ENCODE data around the gene GALNT17.

GALNT17 gene

DNA sequence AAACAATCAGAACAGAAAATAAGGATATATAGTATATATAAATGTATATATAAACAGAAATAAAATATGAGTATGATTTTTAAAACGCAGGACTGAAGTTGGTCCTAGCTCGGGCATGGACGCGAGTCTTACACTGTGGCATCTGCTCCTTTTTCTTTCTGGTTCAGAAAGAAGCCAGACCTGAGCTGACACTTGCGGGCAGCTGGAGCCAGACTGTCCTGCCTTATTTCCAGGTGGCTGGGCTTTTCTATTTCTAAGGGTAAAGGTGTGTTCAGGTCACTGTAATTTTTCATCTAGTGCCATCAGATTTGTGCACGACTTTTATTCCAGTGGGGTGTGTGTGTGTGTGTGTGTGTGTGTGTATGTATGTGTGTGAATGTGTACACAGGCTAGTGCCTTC is 166.4 kb downstream of the GALNT17 start:
- TF ChIP-seq SIN3A (IDR thresholded peaks at IDR 0.05; ENCODE audit: borderline replicate concordance, insufficient read depth, low read length), result no peak
- TF ChIP-seq, protein P1, sequence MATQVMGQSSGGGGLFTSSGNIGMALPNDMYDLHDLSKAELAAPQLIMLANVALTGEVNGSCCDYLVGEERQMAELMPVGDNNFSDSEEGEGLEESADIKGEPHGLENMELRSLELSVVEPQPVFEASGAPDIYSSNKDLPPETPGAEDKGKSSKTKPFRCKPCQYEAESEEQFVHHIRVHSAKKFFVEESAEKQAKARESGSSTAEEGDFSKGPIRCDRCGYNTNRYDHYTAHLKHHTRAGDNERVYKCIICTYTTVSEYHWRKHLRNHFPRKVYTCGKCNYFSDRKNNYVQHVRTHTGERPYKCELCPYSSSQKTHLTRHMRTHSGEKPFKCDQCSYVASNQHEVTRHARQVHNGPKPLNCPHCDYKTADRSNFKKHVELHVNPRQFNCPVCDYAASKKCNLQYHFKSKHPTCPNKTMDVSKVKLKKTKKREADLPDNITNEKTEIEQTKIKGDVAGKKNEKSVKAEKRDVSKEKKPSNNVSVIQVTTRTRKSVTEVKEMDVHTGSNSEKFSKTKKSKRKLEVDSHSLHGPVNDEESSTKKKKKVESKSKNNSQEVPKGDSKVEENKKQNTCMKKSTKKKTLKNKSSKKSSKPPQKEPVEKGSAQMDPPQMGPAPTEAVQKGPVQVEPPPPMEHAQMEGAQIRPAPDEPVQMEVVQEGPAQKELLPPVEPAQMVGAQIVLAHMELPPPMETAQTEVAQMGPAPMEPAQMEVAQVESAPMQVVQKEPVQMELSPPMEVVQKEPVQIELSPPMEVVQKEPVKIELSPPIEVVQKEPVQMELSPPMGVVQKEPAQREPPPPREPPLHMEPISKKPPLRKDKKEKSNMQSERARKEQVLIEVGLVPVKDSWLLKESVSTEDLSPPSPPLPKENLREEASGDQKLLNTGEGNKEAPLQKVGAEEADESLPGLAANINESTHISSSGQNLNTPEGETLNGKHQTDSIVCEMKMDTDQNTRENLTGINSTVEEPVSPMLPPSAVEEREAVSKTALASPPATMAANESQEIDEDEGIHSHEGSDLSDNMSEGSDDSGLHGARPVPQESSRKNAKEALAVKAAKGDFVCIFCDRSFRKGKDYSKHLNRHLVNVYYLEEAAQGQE (IDR thresholded peaks at IDR 0.05; ENCODE audit: insufficient read depth in 1 of 2, low read depth in 2 of 2, low read length in 2 of 2), result no peak
- no peak for TF ChIP-seq FOXP2 (optimal IDR thresholded peaks at IDR 0.05; ENCODE audit: borderline replicate concordance, extremely low read depth, extremely low read length, insufficient read depth)
- TF ChIP-seq TAF1 (IDR thresholded peaks at IDR 0.05; ENCODE audit: borderline replicate concordance, insufficient read depth, low read length), result no peak
- no peak for TF ChIP-seq POLR2AphosphoS5 (IDR thresholded peaks at IDR 0.05; ENCODE audit: low read depth, low read length)

DNA sequence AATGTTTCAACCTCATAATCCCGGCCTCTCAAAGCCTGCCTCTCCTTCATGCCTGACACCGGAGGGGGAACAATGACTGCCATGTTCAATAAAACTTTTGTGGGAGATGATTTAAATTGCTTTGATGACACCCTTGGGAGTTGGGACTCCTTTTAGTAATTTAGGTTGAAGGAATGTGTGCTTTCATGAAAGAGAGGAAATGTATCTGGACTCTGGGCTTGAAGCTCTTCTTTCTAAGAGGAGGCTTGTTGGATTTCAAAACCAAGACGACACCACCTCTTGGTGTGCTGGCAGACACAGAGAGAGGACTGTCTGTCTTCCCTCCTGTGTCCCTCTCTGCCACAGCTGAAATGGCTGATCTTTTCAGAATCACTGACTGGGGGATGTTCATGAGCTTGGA is 168.1 kb downstream of the GALNT17 start:
- no peak for TF ChIP-seq TAF1 (IDR thresholded peaks at IDR 0.05; ENCODE audit: borderline replicate concordance, insufficient read depth, low read length)
- no peak for TF ChIP-seq FOXP2 (optimal IDR thresholded peaks at IDR 0.05; ENCODE audit: borderline replicate concordance, extremely low read depth, extremely low read length, insufficient read depth)
- no peak for TF ChIP-seq SIN3A (IDR thresholded peaks at IDR 0.05; ENCODE audit: borderline replicate concordance, insufficient read depth, low read length)
- TF ChIP-seq, protein P1 (IDR thresholded peaks at IDR 0.05; ENCODE audit: insufficient read depth in 1 of 2, low read depth in 2 of 2, low read length in 2 of 2), result no peak
- no peak for TF ChIP-seq POLR2AphosphoS5 (IDR thresholded peaks at IDR 0.05; ENCODE audit: low read depth, low read length)

- TF ChIP-seq, protein P1 (IDR thresholded peaks at IDR 0.05; ENCODE audit: insufficient read depth in 1 of 2, low read depth in 2 of 2, low read length in 2 of 2), result no peak
- TF ChIP-seq POLR2AphosphoS5 (IDR thresholded peaks at IDR 0.05; ENCODE audit: low read depth, low read length) (no peak), FOXP2 (optimal IDR thresholded peaks at IDR 0.05; ENCODE audit: borderline replicate concordance, extremely low read depth, extremely low read length, insufficient read depth) (no peak), TAF1 (IDR thresholded peaks at IDR 0.05; ENCODE audit: borderline replicate concordance, insufficient read depth, low read length) (no peak), SIN3A (IDR thresholded peaks at IDR 0.05; ENCODE audit: borderline replicate concordance, insufficient read depth, low read length) (no peak)
These were observed 168.7 kb downstream of the GALNT17 start for GRCh38 chr7:71300603-71301002.

DNA sequence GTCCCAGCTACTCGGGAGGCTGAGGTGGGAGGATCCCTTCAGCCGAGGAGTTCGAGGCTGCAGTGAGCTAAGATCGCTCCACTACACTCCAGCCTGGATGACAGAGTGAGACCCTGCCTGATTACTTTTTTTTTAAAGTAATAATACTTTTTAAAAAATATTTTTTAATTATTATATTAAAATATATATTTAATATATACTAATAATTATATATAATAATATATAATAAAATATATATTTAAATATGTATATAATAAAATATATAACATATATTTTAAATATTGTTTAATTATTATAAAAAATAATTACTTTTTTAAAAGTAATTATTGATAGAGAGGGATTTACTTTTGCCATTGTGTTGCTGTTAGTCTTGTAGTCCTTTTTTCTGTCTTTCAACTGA is 169.2 kb downstream of the GALNT17 start:
- TF ChIP-seq SIN3A (IDR thresholded peaks at IDR 0.05; ENCODE audit: borderline replicate concordance, insufficient read depth, low read length) (no peak), TAF1 (IDR thresholded peaks at IDR 0.05; ENCODE audit: borderline replicate concordance, insufficient read depth, low read length) (no peak), FOXP2 (optimal IDR thresholded peaks at IDR 0.05; ENCODE audit: borderline replicate concordance, extremely low read depth, extremely low read length, insufficient read depth) (no peak), POLR2AphosphoS5 (IDR thresholded peaks at IDR 0.05; ENCODE audit: low read depth, low read length) (no peak)
- TF ChIP-seq, protein P1 (IDR thresholded peaks at IDR 0.05; ENCODE audit: insufficient read depth in 1 of 2, low read depth in 2 of 2, low read length in 2 of 2), result no peak

DNA sequence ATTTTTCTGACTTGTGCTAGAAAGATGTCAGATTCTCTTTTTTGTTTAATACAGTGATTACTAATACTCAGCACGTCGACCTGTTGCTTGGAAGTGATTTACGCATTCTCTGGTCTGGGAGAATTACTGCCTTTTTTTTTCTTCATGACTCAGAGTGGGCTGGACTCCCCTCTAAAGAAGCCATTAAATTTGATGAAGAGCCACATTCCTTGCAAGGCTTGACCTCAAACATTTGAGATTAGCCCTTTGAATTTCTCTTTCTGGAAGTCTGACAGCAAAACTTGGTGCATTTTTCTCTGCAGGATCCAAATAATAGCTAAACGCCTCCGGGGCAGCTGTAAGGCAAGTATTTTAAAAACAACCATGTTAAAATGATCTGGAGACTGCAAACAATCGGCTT is 171.6 kb downstream of the GALNT17 start:
- no peak for TF ChIP-seq FOXP2 (optimal IDR thresholded peaks at IDR 0.05; ENCODE audit: borderline replicate concordance, extremely low read depth, extremely low read length, insufficient read depth)
- TF ChIP-seq, protein P1 (IDR thresholded peaks at IDR 0.05; ENCODE audit: insufficient read depth in 1 of 2, low read depth in 2 of 2, low read length in 2 of 2), result no peak
- no peak for TF ChIP-seq TAF1 (IDR thresholded peaks at IDR 0.05; ENCODE audit: borderline replicate concordance, insufficient read depth, low read length)
- no peak for TF ChIP-seq SIN3A (IDR thresholded peaks at IDR 0.05; ENCODE audit: borderline replicate concordance, insufficient read depth, low read length)
- TF ChIP-seq POLR2AphosphoS5 (IDR thresholded peaks at IDR 0.05; ENCODE audit: low read depth, low read length), result no peak
